Testis (tissue), 3 donors: ENCODE results near the gene ISLR. TPM values are rescaled to one million over a fixed set of nuclear protein-coding genes. Genes with fewer than 3 reads are reported as not detected.

Experiments
- DNase-seq: peaks from one replicate; pipeline ENCODE4 v3.0.0-alpha.2; 2019
- H3K27ac ChIP-seq, 2 donors: fragments of 200-600 bp; sonication (generic); one replicate each; pipeline ENCODE4 v1.5.1; 2019
- H3K27me3 ChIP-seq: fragments of 200-600 bp; sonication (generic); one replicate; pipeline ENCODE4 v1.5.1; 2019
- H3K36me3 ChIP-seq: fragments of 200-600 bp; sonication (generic); one replicate; pipeline ENCODE4 v1.5.1; 2017; ENCODE audit warnings: low read depth; ENCODE audit errors: missing control alignments
- H3K4me1 ChIP-seq: fragments of 200-600 bp; sonication (generic); one replicate; pipeline ENCODE4 v1.5.1; 2019
- H3K4me3 ChIP-seq, 2 donors: fragments of 200-600 bp; sonication (generic); one replicate each; pipeline ENCODE4 v1.5.1; 2017 to 2019
- H3K9me3 ChIP-seq: fragments of 200-600 bp; sonication (generic); one replicate; pipeline ENCODE4 v1.5.1; 2017
- POLR2A ChIP-seq: fragments of 450-650 bp; IDR thresholded peaks from one replicate; pipeline ENCODE4 v1.6.1; 2017; ENCODE audit warnings: antibody characterized with exemption, mild to moderate bottlenecking, moderate library complexity
- WGBS, 2 donors: methylation state at CpG; one replicate each; pipeline ENCODE4 v1.1.5; 2018; 5-methylcytosine and 5-hydroxymethylcytosine counted together
- intact Hi-C: fragments of 100-400 bp; cut with DNase I; formaldehyde crosslinking; loops from one replicate; pipeline ENCODE4 v1.15.1; 2023; ENCODE audit warnings: low total_unique reads
- polyA plus RNA-seq: library from polyadenylated mRNA; stranded (reverse); fragments of 350-450 nt; fragmentation: Illumina TruSeq; extraction: RNeasy Lipid Tissue Mini Kit (QIAGEN cat#74804); gene quantifications from one replicate; pipeline ENCODE4 v1.2.3, GENCODE V29; 2014; ENCODE audit warnings: low read depth, low replicate concordance; ENCODE audit not compliant: insufficient read depth
- total RNA-seq, 2 donors: library from RNA; depleted of rRNA; stranded (reverse); fragments of >200 nt; gene quantifications; one replicate each; pipeline ENCODE4 v1.2.3, GENCODE V29; 2016
- TF ChIP-seq, protein P1 (sequence below), 3 experiments: fragments of 450-650 bp in 2 of 3; fragments of 200-600 bp in 1 of 3; sonication (generic) in 1 of 3; IDR thresholded peaks; one replicate each; pipeline ENCODE4 v1.5.1; 2016 to 2019; ENCODE audit warnings: antibody characterized with exemption in 3 of 3, mild to moderate bottlenecking in 2 of 3, moderate library complexity in 1 of 3

ISLR gene
- total and polyA plus RNA-seq, 3 donors from 2014 or later, result 24.0 to 73.7 (median 39.5) TPM

DNA sequence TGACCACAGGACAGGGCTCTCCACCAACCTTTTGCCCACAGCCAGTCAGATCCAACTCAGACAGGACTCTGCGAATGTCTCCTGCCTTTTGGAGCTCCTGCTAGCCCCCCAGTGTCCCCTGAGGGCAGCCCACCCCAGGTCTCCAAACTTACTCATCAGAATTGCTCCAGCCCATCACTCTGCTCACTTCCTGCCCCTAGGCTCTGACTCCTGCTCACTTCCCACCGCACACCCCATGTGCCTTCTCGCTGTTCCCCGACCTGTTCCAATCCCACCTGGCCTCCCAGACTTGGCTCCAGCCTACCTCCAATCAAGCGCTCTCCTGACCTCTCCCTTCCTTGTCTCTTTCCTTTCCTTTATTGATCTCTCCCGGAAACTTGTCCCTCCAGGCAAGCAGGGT lies 35.0 kb downstream of the ISLR start:
- WGBS, 2 donors, result 86 to 87% methylated on average over 6 of the region's 6 CpGs

DNA sequence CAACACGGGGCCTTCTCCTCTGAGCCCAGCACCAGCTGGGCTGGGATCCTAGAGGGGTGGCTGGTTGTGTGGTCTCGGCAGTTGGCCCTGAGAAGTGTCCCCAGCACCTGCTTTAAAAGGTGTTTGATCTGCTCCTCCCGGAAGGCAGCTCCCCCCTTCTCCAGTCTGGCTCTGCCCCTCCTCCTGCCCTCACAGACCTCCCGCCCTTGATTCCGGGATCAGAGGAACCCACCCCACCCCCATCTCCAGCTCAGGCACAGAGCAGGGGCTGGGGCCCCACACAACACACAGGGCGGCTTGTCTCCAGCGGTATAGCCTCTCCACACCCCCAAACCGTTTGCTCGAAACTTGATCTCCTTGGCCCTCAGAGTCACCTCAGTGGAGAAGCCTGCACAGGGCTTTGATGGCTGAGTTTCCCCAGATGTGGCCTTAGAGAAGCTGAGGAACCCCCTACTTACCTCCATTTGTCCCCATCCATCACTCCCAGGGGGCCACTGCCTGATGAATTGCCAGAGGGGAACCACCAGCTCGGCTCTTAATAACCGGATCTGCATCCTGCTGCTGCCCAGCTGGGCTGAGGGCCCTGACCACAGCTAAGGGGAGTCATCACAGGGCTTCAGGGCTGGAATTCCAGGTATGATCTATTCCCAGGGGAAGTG lies 35.5 kb downstream of the ISLR start:
- no peak for TF ChIP-seq POLR2A
- TF ChIP-seq, protein P1, sequence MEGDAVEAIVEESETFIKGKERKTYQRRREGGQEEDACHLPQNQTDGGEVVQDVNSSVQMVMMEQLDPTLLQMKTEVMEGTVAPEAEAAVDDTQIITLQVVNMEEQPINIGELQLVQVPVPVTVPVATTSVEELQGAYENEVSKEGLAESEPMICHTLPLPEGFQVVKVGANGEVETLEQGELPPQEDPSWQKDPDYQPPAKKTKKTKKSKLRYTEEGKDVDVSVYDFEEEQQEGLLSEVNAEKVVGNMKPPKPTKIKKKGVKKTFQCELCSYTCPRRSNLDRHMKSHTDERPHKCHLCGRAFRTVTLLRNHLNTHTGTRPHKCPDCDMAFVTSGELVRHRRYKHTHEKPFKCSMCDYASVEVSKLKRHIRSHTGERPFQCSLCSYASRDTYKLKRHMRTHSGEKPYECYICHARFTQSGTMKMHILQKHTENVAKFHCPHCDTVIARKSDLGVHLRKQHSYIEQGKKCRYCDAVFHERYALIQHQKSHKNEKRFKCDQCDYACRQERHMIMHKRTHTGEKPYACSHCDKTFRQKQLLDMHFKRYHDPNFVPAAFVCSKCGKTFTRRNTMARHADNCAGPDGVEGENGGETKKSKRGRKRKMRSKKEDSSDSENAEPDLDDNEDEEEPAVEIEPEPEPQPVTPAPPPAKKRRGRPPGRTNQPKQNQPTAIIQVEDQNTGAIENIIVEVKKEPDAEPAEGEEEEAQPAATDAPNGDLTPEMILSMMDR (IDR thresholded peaks at IDR 0.05), result no peak
- peak overlapping the region in 1 of 2 donors; percentile 41 for H3K27ac ChIP-seq
- no peaks in the 10 kb centered on the region for H3K9me3 ChIP-seq
- no peaks in the 10 kb centered on the region for H3K36me3 ChIP-seq
- intact Hi-C loops, result no loop called here
- H3K4me3 ChIP-seq, result no peak overlapping the region
- WGBS, 2 donors, result 70 to 79% methylated on average over 9 to 11 of the region's 11 CpGs
- no peak for DNase-seq
- H3K27me3 ChIP-seq, result no peaks in the 10 kb centered on the region
- H3K4me1 ChIP-seq, result peaks cover 29% of the 10 kb centered on the region

More for the DNA sequence above, 35.0 kb downstream of the ISLR start:
- Histone ChIP-seq H3K4me1 (peaks cover 35% of the 10 kb centered on the region), H3K4me3 (no peak overlapping the region), H3K27me3 (no peaks in the 10 kb centered on the region), H3K36me3 (no peaks in the 10 kb centered on the region), H3K27ac (peak overlapping the region in 1 of 2 donors; percentile 41), H3K9me3 (no peaks in the 10 kb centered on the region)
- TF ChIP-seq, protein P1 (IDR thresholded peaks at IDR 0.05), result no peak
- no peak for TF ChIP-seq POLR2A
- DNase-seq, result no peak
- intact Hi-C loops, result no loop called here

DNA sequence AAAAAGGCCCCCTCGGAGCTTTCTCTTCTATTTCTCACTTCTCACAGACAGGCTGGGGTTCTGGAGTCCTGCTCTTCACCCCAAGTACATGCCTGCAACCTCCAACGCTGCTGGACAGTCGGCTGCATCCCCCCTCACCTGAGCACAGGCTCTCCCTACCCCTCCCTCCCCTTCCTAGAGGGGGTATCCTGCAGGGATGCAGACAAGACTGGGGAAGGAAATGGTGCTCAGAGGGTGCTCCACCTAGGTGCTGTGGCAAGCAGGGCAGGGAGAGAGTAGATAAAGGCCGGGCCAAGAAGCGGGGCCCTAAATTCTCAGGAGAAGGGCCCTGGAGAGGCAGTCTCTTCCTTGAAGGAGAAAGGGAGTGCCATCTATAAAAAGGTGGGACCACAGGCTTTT lies 36.0 kb downstream of the ISLR start:
- Histone ChIP-seq H3K4me1 (peaks cover 24% of the 10 kb centered on the region), H3K27ac (peak overlapping the region in 1 of 2 donors; percentile 41), H3K9me3 (no peaks in the 10 kb centered on the region), H3K27me3 (no peaks in the 10 kb centered on the region), H3K36me3 (no peaks in the 10 kb centered on the region), H3K4me3 (no peak overlapping the region)
- DNase-seq, result no peak
- TF ChIP-seq, protein P1 (IDR thresholded peaks at IDR 0.05), result no peak
- TF ChIP-seq POLR2A, result no peak
- WGBS, 2 donors, result 89 to 98% methylated on average over 5 of the region's 5 CpGs
- intact Hi-C loops, result no loop called here

DNA sequence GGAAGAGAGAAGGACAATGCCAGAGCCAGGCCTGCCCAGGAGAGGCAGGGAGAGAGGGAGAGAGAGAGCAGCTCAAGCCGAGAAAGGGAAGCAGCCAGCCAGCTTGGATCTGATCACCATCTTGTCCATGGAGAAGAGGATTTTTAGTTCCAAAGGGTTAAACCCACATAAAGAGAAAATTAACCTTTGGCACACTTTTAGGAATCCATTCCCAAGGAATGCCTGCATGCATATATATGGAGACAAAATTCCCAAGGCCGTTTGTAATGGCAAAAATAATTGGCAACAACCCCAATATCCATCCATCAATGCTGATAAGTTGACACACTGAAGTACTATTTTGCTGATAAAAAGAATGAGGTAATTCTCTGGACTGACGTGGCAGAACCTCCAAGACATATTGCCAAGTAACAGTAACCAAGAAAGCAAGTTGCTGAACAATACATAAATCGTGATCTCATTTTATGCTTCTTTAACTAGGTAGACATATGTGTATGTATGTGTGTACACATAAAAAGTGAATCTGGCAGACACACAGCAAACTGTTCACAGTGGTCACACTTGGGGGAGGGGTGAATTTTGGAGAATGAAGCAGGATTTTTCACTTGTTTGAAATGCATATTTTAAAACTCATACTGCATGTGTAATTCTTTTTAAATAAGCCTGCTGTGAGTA lies 36.6 kb downstream of the ISLR start:
- H3K27ac ChIP-seq, result no peak overlapping the region
- intact Hi-C loops, result no loop called here
- TF ChIP-seq, protein P1 (IDR thresholded peaks at IDR 0.05), result no peak
- TF ChIP-seq POLR2A, result no peak
- DNase-seq, result no peak
- WGBS, 2 donors, result 52 to 55% methylated on average over 4 of the region's 4 CpGs
- peaks cover 24% of the 10 kb centered on the region for H3K4me1 ChIP-seq
- H3K9me3 ChIP-seq, result no peaks in the 10 kb centered on the region
- H3K27me3 ChIP-seq, result no peaks in the 10 kb centered on the region
- H3K4me3 ChIP-seq, result no peak overlapping the region
- no peaks in the 10 kb centered on the region for H3K36me3 ChIP-seq

DNA sequence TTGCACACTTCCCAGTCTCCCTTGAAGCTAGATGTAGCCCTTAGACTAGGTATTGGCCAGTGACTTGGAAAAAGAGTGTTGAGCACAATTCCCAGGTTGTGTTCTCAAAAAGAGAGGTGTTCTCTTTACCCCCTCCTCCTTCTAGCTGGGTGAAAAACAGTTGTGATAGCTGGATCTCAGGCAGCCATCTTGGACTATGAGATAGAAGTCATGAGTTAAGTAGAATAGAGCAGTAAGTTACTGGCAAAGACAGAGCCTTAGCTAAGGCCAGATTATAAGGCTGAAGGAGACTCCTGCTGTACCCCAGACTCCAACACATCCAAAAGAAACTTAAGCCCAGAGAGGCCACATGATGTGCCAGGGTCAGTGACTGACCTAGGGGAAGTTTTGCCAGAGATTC lies 37.2 kb downstream of the ISLR start:
- Histone ChIP-seq H3K9me3 (no peaks in the 10 kb centered on the region), H3K27ac (no peak overlapping the region), H3K36me3 (no peaks in the 10 kb centered on the region), H3K4me1 (peaks cover 24% of the 10 kb centered on the region), H3K27me3 (no peaks in the 10 kb centered on the region), H3K4me3 (no peak overlapping the region)
- intact Hi-C loops, result no loop called here
- no peak for DNase-seq
- no peak for TF ChIP-seq POLR2A
- TF ChIP-seq, protein P1 (IDR thresholded peaks at IDR 0.05), result no peak
